Measurements from ENCODE around the gene MBLAC1.

MBLAC1 gene

GRCh38 chr7:100126931-100127865 lies at the start of gene MBLAC1:
MBLAC1 (plus strand) TSS chr7:100126967; CDS start chr7:100127396, 429 bp downstream.
- peak; percentile 55 for FAIRE-seq

- FAIRE-seq: no peak
These were observed 49.6 kb upstream of the MBLAC1 start for GRCh38 chr7:100077205-100077604.

- FAIRE-seq: no peak
These were observed 47.7 kb upstream of the MBLAC1 start for GRCh38 chr7:100079024-100079560.

- FAIRE-seq: no peak
These were observed 45.7 kb upstream of the MBLAC1 start for GRCh38 chr7:100080907-100081534.

- peak; percentile 96 for FAIRE-seq
These were observed 45.1 kb upstream of the MBLAC1 start, which contains the start of gene ZNF3 for GRCh38 chr7:100081535-100082102. ZNF3 (minus strand) TSS chr7:100081723; CDS start chr7:100077357, 4,366 bp downstream.

- no peak for FAIRE-seq
These were observed 43.8 kb upstream of the MBLAC1 start for GRCh38 chr7:100082978-100083377.

GRCh38 chr7:100085515-100085914 lies 41.3 kb upstream of the MBLAC1 start:
- FAIRE-seq: no peak

- FAIRE-seq: peak; percentile 98
These were observed 39.6 kb upstream of the MBLAC1 start for GRCh38 chr7:100087055-100087750.

GRCh38 chr7:100088095-100088620 lies 38.6 kb upstream of the MBLAC1 start:
- FAIRE-seq: no peak

GRCh38 chr7:100088621-100089457 lies 37.9 kb upstream of the MBLAC1 start, which contains the start of gene COPS6:
COPS6 (plus strand) TSS chr7:100088969; CDS start chr7:100088991, 22 bp downstream.
- no peak for FAIRE-seq

- peak; percentile 21 for FAIRE-seq
These were observed 37.1 kb upstream of the MBLAC1 start for GRCh38 chr7:100089458-100090196.

GRCh38 chr7:100090527-100091410 lies 36.0 kb upstream of the MBLAC1 start:
- no peak for FAIRE-seq

- FAIRE-seq: no peak
These were observed 35.2 kb upstream of the MBLAC1 start for GRCh38 chr7:100091411-100092181.

- no peak for FAIRE-seq
These were observed 33.7 kb upstream of the MBLAC1 start for GRCh38 chr7:100093054-100093453.

GRCh38 chr7:100093498-100093897 lies 33.3 kb upstream of the MBLAC1 start:
- FAIRE-seq: no peak

- no peak for FAIRE-seq
These were observed 32.8 kb upstream of the MBLAC1 start for GRCh38 chr7:100093925-100094486.

GRCh38 chr7:100095289-100095688 lies 31.5 kb upstream of the MBLAC1 start:
- FAIRE-seq: no peak

- FAIRE-seq: no peak
These were observed 31.1 kb upstream of the MBLAC1 start for GRCh38 chr7:100095704-100096103.
